NB4 (cell line): ENCODE results near the gene KCNQ2.

Experiments used
- DNase-seq: peaks from one replicate; pipeline ENCODE4 v3.0.0; 2010; ENCODE audit warnings: low read depth
- H3K4me3 ChIP-seq: one replicate; pipeline ENCODE4 v1.5.1; 2011; ENCODE audit warnings: mild to moderate bottlenecking, low read depth, low read length, moderate library complexity
- MYC ChIP-seq: IDR thresholded peaks from 2 replicates; pipeline ENCODE4 v1.6.1; 2011; ENCODE audit warnings: low read depth, low read length
- POLR2A ChIP-seq: IDR thresholded peaks from 2 replicates; pipeline ENCODE4 v1.6.1; 2011; ENCODE audit warnings: mild to moderate bottlenecking; ENCODE audit not compliant: insufficient read length; ENCODE audit errors: extremely low read depth
- TF ChIP-seq, protein P1 (sequence below): IDR thresholded peaks from one replicate; pipeline ENCODE4 v1.5.1; 2012; ENCODE audit warnings: low read depth, low read length
- TF ChIP-seq, protein P2 (sequence below): IDR thresholded peaks from 2 replicates; pipeline ENCODE4 v1.6.1; 2011; ENCODE audit warnings: low read depth, low read length

KCNQ2 gene

DNA sequence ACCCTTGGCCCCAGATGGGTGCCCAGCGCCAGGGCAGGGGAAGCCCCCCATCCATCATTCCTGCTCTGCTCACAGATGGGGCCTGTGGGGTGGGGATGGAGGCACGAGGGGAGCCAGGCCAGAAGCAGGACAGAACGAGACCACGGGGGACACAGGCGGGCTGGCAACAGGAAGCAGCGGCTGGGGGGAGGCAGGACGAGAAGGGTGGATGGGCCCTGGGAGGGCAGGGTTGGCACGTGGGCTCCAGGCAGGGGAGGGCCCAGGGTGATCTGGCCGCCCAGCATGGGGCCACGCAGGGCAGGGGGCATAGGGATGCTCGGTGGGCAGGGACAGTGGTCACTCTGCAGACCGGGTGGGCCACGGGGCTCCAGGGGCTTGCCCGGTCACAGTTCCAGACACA lies 41.6 kb downstream of the KCNQ2 start:
- H3K4me3 ChIP-seq = no peak overlapping the region
- DNase-seq = no peak
- TF ChIP-seq, protein P1, sequence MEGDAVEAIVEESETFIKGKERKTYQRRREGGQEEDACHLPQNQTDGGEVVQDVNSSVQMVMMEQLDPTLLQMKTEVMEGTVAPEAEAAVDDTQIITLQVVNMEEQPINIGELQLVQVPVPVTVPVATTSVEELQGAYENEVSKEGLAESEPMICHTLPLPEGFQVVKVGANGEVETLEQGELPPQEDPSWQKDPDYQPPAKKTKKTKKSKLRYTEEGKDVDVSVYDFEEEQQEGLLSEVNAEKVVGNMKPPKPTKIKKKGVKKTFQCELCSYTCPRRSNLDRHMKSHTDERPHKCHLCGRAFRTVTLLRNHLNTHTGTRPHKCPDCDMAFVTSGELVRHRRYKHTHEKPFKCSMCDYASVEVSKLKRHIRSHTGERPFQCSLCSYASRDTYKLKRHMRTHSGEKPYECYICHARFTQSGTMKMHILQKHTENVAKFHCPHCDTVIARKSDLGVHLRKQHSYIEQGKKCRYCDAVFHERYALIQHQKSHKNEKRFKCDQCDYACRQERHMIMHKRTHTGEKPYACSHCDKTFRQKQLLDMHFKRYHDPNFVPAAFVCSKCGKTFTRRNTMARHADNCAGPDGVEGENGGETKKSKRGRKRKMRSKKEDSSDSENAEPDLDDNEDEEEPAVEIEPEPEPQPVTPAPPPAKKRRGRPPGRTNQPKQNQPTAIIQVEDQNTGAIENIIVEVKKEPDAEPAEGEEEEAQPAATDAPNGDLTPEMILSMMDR = no peak
- TF ChIP-seq, protein P2, sequence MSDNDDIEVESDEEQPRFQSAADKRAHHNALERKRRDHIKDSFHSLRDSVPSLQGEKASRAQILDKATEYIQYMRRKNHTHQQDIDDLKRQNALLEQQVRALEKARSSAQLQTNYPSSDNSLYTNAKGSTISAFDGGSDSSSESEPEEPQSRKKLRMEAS = no peak
- no peak for TF ChIP-seq MYC
- no peak for TF ChIP-seq POLR2A

DNA sequence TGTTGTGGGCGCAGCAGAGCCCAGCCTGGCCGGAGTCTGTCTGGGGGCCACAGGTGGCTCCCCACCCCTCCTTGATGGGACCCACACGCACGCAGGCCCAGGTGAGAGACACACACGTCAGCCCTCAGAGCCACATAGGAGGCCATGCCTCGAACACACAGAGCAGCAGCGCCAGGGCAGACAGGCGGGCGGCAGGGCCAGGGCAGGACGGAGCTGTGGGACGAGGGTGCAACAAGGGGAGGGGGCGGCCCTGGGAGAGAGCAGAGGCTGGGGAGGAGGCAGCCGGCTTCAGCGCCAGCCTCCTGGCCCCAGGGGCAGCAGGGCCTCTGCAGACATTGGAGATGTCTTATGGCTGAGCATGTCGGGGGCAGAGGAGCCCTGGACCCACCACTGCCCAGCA lies 42.5 kb downstream of the KCNQ2 start:
- TF ChIP-seq MYC = no peak
- DNase-seq = no peak

DNA sequence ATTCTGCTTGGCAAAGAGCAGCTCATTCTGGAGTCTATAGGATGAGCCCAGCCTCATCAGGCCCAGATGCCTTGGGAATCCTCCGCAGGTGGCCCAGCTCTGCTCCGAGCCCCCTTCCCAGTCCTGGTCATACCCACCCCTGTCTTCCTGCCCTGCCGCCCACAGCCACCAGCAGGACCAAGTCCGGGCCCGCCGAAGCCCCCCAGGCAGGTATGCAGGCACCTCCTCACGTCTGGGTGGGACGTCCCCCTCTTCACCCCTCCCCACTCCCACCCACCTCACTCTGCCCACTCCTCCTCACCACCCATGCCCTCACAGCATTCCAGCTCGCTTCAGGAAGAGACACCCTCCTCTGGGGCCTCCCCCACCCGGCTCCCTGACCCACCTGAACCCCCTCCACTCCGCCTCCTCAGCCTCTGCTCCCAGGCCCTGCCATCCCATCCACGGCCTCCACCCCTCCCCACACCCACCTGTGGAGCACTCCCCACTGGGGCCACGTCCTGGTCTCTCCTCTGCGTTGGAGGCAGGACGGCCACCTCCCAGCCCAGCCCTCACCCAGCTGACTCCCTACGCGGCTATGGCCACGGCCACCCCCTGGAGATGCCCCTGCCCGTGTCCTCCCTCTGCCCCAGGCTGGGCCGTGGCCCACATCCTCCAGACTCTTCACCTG lies 43.4 kb downstream of the KCNQ2 start:
- TF ChIP-seq POLR2A = no peak
- no peak for TF ChIP-seq MYC
- TF ChIP-seq, protein P2 = no peak
- TF ChIP-seq, protein P1 = no peak
- no peak for DNase-seq
- H3K4me3 ChIP-seq = no peak overlapping the region

More for the DNA sequence above, 42.5 kb downstream of the KCNQ2 start:
- H3K4me3 ChIP-seq = no peak overlapping the region

DNA sequence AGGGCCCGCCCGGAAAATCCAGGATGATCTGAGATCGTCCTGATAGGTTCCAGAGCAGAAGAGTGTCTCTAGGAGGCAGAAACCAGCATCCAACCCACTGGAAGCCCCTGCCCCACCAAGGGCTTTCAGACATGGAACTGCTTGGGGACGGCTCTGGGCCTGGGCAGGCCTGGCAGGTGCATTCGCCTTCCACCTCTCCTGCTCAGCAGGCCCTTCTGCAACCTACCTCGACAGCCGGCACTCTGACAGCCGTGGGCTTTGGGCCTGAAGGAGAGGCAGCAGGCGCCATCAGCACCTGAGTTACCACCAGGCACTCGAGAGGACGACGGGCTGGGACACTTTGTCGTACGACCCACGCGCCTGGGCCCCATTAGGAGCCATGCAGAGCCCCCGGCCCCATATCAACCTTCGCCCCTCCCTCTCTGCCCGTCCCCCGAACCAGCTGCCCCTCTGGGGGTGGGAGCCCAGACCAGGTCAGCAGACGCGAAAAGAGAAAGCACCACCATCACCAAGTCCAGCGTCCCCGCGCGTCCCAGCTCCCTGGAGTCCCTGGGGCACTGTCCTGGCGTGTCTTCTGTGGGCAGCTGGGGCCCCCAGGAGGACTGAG lies 44.6 kb downstream of the KCNQ2 start:
- no peak for DNase-seq
- TF ChIP-seq, protein P1 = no peak
- no peak for TF ChIP-seq POLR2A
- no peak for TF ChIP-seq MYC
- TF ChIP-seq, protein P2 = no peak
- no peak overlapping the region for H3K4me3 ChIP-seq

DNA sequence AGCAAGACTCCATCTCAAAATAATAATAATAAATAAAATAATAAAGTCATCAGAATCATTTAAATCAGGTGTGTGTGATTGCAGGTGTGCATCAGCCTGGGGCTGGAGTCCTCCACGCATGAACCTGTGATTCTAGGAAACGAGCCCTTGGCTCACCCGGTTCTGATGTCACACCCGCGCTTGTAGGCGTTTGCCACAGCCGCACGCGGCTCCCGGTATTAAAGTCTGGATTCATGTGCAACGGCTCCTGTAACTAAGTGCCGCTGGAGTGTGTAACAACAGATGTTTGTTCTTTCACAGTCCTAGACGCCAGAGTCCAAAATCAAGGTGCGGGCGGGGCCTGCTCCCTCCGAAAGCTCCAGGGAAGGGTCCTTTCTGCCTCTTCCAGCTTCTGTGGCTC lies 45.2 kb downstream of the KCNQ2 start:
- TF ChIP-seq, protein P1 = no peak
- no peak for TF ChIP-seq POLR2A
- no peak for TF ChIP-seq MYC
- TF ChIP-seq, protein P2 = no peak
- DNase-seq = no peak
- no peak overlapping the region for H3K4me3 ChIP-seq

DNA sequence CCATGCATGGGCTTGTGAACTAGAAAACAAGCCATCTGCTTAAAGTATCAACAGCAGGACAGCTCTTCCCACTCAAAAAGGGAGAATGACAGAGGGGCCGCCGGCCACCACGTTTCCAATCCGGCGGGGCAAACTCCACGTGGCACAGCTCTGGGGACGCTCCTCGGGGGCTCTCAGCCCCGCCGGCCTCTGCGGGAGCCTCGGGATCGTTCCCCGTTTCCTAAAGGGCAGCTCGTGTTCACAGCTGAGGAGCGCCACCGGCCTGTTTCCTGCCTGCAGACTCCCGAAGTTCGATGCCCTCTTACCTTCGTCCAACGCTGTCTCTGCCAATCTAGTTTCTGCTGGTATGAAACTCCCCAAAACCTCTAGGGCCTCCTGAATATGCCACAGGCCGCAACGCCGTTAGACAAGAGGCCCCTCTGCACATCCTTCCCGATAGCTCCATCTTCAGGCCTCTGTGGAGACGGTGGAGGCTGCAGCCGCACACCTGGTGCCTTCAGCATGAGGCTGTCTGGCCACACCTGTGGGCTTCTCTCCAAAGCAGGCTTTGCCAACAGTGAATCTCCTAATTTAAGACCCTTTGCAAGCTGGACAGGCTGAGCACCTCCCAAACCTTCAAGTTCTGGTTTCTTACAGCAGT lies 46.5 kb downstream of the KCNQ2 start:
- no peak for DNase-seq
- H3K4me3 ChIP-seq = no peak overlapping the region
- TF ChIP-seq, protein P2 = no peak
- TF ChIP-seq POLR2A (no peak), MYC (no peak)
- TF ChIP-seq, protein P1 = no peak
